GM19455 (cell line): ENCODE measurements around the gene DMAC2L.
"Not testable (repeated sequence)": the region's sequence is repeated elsewhere in the genome, so short reads cannot be mapped to it uniquely, and the experiment has no call there.

Source experiments
- ATAC-seq: cut with Tn5 transposase; IDR thresholded peaks from one replicate; pipeline ENCODE4 v1.9.1; 2021; ENCODE audit not compliant: unreplicated experiment

Gene DMAC2L

DNA sequence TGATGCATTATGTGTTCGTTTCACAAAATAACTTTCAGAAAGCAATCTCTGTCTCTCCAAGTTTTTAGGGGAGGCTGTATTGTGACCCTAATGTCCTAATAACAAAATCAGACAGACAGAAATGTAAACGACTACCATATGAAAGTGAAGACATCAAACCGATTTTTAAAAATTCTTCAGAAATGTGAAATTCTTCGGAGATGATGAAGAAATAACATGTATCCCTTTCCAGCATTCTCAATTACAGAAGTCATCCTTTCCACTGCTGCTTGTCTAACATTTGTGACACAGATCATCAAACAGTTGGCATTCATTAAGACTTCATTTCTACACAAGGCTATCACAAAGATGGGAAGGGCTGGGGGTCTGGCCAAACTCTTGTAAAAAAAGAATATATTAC, 41.0 kb downstream of the DMAC2L start:
- no peak for ATAC-seq

DNA sequence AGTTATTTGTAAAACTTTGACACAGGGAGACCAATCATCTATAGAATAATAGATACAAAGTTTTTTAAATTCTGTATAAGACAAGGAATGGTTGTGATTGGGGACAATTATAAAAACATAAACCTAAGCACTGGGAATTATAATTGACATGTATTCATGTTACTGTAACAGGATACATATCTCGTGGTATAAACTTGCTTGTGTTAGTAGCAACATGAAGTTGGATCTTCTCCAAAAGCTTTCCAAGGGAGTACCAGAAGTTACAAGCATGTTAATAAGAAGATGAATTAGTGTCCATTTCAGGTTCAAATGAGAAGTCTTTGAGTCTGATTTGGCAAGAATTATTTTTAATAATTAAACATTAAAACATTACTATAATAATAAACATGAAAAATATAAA, 42.4 kb downstream of the DMAC2L start:
- no peak for ATAC-seq

DNA sequence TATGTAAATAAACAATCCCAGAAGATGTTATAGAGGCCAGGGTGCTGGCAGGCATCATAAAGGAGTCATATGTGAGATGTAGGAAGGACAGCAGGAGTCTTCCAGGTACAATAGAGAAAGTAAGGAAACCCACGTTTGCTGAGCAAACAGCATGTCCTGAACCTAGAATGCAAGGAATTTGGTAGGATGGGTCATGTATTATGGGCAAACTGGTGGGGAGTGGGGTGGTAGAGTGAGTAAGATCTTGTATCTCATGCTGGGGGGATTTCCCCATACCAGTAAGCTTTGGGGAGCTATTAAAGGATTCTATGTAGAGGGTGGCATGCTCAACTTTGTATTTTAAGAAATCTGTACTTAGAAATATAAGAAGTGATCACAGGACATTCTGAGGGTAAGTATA, 43.6 kb downstream of the DMAC2L start:
- no peak for ATAC-seq

DNA sequence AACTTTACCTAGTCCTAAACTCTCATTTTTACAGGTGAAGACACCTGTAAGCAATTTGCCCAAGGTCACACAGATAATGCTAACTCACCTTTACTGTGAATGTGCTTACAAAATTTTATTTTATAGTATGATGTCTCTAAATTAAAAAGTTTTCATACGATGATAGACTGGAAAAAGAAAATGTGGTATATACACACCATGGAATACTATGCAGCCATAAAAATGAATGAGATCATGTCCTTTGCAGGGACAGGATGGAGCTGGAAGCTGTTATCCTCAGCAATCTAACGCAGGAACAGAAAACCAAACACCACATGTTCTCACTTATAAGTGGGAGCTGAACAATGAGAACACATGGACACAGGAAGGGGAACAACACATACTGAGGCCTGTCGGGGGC, 44.2 kb downstream of the DMAC2L start:
- ATAC-seq: not testable (repeated sequence)

DNA sequence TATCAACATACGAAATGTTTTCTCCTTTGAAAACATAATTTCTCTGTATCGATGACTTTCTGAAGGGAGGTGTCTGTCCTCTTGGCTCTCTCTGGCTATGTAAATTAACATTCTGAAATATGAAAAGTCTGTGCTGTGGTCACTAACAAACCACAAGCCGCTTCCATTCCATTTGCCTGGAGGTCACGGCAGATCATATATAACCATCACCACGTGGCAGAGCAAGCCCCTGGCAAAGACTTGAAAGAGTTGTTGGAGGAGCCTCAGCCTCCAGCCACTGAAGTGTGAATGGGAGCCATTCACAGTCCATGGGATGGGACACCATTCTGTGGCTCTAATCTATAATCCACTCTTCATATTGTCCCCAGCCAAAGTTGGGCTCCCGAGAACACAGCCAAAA, 45.0 kb downstream of the DMAC2L start:
- ATAC-seq: no peak

GRCh38 chr14:50357753-50358395, 45.8 kb downstream of the DMAC2L start:
- ATAC-seq: no peak

- no peak for ATAC-seq
Measured at GRCh38 chr14:50359631-50360030, 47.5 kb downstream of the DMAC2L start.

DNA sequence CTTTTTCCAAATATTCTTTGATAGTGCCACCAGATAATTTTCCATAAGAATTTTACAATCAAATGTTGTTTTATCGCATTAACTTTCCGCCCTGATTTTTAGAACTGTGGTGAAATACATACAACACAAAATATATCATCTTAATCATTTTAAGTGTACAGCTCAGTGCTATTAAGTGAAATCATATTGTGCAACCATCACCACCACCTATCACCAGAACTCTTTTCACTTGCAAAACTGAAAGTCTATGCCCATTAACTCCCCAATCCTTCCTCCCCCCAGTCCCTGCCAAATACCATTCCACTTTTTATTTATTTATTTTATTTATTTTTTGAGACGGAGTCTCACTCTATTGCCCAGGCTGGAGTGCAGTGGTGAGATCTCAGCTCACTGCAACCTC, 48.0 kb downstream of the DMAC2L start:
- no peak for ATAC-seq

DNA sequence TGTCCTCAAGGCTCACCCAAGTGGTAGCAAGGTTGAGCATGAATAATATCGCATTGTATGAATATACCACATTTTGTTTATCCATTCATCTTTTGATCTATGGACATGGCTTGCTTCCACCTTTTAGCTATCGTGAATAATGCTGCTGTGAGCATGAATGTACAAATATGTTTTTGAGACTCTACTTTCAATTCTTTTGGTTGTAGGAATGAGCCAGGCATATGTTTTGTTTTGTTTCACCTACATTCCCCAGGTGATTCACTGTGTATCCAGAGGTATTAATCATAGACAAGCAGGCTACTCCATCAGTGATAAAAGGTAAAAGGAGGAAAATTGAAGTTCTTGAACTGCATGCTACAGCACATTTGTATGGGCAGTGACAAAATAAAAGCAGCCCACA, 48.7 kb downstream of the DMAC2L start:
- ATAC-seq: no peak

GRCh38 chr14:50361473-50362403, 49.6 kb downstream of the DMAC2L start:
- not testable (repeated sequence) for ATAC-seq

GRCh38 chr14:50362764-50363713, 50.9 kb downstream of the DMAC2L start:
- no peak for ATAC-seq

GRCh38 chr14:50363714-50364111, 51.6 kb downstream of the DMAC2L start:
- peak; percentile 98 for ATAC-seq

DNA sequence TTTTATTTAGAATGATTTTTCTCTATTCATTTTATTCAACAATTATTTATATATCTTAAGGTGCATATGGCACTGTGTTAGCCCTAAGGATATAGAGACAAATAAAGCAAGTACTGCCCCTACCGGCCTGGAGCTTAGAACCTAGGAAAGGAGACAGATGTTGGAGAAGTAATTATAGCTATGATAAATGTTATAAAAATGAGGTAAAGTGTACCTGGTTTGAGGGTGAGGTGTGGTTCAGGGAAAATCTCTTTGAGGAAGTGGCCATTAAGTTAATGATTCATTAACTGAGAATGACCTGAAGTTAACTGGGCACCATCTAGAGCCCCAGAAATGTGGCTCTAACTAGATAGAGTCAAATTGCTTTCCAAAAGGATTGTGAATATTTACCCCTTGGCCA, 52.7 kb downstream of the DMAC2L start:
- no peak for ATAC-seq

DNA sequence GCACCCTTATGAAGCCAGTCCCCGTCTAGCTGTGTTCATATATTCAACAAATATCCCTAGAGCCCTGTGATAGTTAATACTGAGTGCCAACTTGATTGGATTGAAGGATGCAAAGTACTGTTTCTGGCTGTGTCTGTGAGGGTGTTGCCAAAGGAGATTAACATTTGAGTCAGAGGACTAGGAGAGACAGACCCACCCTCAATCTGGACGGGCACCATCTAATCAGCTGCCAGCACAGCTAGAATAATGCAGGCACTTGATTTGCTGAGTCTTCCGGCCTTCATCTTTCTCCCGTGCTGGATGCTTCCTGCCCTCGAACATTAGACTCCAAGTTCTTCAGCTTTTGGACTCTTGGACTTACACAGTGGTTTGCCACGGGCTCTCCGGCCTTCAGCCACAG, 53.4 kb downstream of the DMAC2L start:
- ATAC-seq: not testable (repeated sequence)

DNA sequence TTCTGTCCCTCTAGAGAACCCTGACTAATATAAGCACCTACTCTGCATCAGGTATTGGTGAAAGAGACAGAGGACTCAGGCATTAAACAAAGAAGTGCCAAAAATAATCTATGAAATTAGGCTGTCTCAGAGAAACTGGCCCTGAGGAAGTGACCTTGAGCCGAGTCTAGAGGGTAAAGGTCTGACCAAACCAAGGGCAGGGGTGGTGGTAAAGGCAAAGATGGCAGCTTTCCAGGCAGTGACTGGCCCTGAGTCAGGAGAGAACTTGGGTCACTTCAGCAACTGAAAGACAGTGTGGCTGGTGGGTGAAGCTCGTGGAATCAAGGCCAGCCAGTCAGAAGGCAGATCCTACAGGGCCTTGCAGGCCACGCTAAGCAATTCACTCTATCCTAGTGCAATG, 54.0 kb downstream of the DMAC2L start:
- ATAC-seq: no peak

DNA sequence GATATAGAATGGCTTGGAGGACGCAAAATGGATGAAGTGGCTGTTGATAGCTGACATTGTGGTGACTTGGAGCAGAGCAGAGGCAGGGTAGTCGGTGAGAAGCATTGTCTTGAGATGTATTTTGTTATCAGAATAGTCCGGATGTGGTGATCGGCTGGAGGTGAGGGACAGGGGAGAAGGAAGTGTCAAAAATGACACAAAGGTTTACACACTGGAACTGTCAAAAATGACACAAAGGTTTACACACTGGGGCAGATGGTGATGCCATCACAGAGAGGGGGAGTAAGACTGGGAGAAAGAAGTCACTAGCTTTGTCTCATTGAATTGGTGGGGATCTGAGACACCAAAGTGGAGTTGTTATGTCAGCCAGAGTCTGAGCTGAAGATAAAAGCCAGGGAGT, 54.5 kb downstream of the DMAC2L start:
- ATAC-seq: no peak

DNA sequence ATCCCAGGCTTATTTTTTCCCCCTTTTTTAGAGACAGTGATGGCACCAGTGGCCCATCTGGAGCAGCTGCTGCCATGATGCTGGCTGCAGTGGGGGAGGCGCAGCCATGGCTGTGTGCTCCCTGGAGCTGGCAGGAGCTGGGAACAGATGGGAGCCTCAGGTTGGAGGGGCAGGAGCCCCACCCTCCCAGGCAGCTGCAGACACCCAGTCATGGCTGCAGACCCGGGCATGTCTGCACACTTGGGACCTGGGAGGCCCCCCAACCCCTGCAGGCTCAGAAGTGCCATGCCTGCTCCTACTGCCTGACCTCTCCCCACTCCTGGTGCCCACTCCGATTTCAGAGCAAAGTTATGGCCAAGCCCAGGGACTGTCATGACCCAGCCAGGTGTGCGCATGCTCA, 59.4 kb downstream of the DMAC2L start:
- no peak for ATAC-seq

DNA sequence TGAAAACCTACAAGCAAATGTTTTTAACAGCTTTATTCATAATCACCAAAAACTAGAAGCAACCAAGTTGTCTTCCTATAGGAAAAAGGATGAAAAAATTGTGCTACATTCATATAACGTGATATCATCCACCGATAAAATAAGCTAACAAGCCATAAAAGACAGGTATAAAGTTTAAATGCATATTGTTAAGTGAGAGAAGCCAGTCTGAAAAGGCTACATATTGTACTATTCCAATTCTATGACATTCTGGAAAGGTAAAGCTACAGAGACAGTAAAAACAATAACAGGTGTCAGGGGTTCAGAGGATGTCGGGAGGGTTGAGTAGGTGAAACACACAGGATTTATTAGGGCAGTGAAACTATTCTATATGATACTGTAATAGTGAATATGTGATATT, 61.8 kb downstream of the DMAC2L start:
- ATAC-seq: no peak

GRCh38 chr14:50375760-50376159, 63.6 kb downstream of the DMAC2L start:
- ATAC-seq: no peak
